ENCODE results near the gene MEIOB. TPM values are rescaled to one million over a fixed set of nuclear protein-coding genes. Genes with fewer than 3 reads are reported as not detected.
"Not testable (repeated sequence)": the region's sequence is repeated elsewhere in the genome, so short reads cannot be mapped to it uniquely, and the experiment has no call there.

Gene MEIOB
- total and polyA plus RNA-seq, 2 experiments from 2014 or later: 0.14 TPM; not detected in 1

DNA sequence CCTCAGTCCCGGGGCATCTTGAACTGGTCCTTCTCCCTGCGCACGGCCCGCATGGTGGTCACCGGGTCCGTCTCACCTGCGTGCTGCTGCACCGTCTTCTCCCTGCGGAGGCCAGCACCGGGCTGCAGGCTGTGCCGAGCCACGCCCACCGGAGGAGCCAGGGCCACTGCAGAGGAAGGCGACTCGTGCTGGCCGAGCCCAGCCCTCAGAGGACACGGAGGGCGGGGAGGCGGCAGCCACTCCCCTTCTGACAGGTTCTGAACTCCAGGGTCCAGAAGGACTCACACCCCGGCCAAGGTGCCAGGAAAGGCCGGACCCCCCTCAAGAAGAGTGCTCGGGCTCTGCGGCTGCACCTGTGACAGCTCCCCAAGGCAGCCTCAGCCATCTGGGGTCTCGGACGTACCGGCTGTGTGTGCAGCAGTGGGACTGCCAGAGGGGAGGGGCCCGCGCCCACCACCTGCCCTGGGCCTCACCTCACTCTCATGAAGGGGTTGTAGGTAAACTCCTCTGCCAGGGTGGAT, 62.6 kb downstream of the MEIOB start:
- Histone ChIP-seq H2AFZ (no peak overlapping the region), H3K27me3 (replicated peaks; ENCODE audit: insufficient read depth) (no peaks in the 10 kb centered on the region), H3K4me1 (ENCODE audit: insufficient read depth) (no peaks in the 10 kb centered on the region), H3K9me3 (ENCODE audit: low read depth) (no peaks in the 10 kb centered on the region), H3K36me3 (ENCODE audit: low read depth) (no peaks in the 10 kb centered on the region), H3K9me2 (ENCODE audit: insufficient read depth) (no peaks in the 10 kb centered on the region), H3K4me3 (no peak overlapping the region), H3K27ac (no peak overlapping the region), H3K79me2 (ENCODE audit: insufficient read depth) (no peaks in the 10 kb centered on the region), H4K20me1 (ENCODE audit: insufficient read depth) (no peaks in the 10 kb centered on the region), H3K4me2 (ENCODE audit: unreplicated experiment) (no peak overlapping the region), H3F3A (ENCODE audit: insufficient read depth) (peaks cover 7% of the 10 kb centered on the region), H3K9ac (no peak overlapping the region)
- TF ChIP-seq EZH2phosphoT487 (IDR thresholded peaks at IDR 0.05; ENCODE audit: insufficient read depth, low read depth): no peak
- no peak for TF ChIP-seq EZH2 (IDR thresholded peaks at IDR 0.05; ENCODE audit: insufficient read depth, poor library complexity, severe bottlenecking)
- 82 to 83% methylated on average over 24 to 28 of the region's 28 CpGs for WGBS, 2 experiments (ENCODE audit: low coverage in 1 of 2, low lambda C conversion rate in 2 of 2, missing lambda C conversion rate in 2 of 2)
- in situ Hi-C loops (cut with MboI): no loop called here
- no peak for DNase-seq

GRCh38 chr16:1808691-1809090, 63.3 kb downstream of the MEIOB start:
- no peaks in the 10 kb centered on the region for H3K79me2 ChIP-seq (ENCODE audit: insufficient read depth)
- no peaks in the 10 kb centered on the region for H3K27me3 ChIP-seq (replicated peaks; ENCODE audit: insufficient read depth)
- WGBS, 2 experiments (ENCODE audit: low coverage in 1 of 2, low lambda C conversion rate in 2 of 2, missing lambda C conversion rate in 2 of 2): 84 to 85% methylated on average over 17 to 18 of the region's 18 CpGs
- no peak overlapping the region for H3K4me3 ChIP-seq
- no peak overlapping the region for H2AFZ ChIP-seq
- DNase-seq: no peak
- no peaks in the 10 kb centered on the region for H4K20me1 ChIP-seq (ENCODE audit: insufficient read depth)
- H3K4me1 ChIP-seq (ENCODE audit: insufficient read depth): no peaks in the 10 kb centered on the region
- TF ChIP-seq EZH2 (IDR thresholded peaks at IDR 0.05; ENCODE audit: insufficient read depth, poor library complexity, severe bottlenecking) (no peak), EZH2phosphoT487 (IDR thresholded peaks at IDR 0.05; ENCODE audit: insufficient read depth, low read depth) (no peak)
- in situ Hi-C loops (cut with MboI): no loop called here
- no peaks in the 10 kb centered on the region for H3K36me3 ChIP-seq (ENCODE audit: low read depth)
- no peak overlapping the region for H3K9ac ChIP-seq
- H3K4me2 ChIP-seq (ENCODE audit: unreplicated experiment): no peak overlapping the region
- no peaks in the 10 kb centered on the region for H3K9me3 ChIP-seq (ENCODE audit: low read depth)
- no peak overlapping the region for H3K27ac ChIP-seq
- peaks cover 5% of the 10 kb centered on the region for H3F3A ChIP-seq (ENCODE audit: insufficient read depth)
- no peaks in the 10 kb centered on the region for H3K9me2 ChIP-seq (ENCODE audit: insufficient read depth)

DNA sequence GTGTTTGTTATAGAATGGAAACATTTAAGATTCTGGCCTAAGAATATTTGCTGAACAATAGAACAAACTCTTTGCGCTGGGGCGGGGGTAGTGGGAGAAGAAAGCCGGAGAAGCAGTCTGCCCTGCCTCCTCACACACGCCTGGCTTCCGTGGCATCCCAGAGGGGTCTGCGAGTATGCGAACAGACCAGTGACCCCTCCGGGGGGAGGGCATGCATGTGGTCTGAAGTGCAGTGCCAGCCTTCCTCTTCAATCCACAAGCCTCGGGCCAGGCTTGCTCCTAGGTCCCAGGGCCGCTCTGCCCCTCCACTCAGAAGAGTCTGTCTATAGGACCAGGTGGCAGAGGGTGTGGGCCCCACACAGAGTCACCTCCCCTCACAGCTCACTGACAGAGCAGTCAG, 64.3 kb downstream of the MEIOB start:
- H3K79me2 ChIP-seq (ENCODE audit: insufficient read depth): no peaks in the 10 kb centered on the region
- WGBS, 2 experiments (ENCODE audit: low coverage in 1 of 2, low lambda C conversion rate in 2 of 2, missing lambda C conversion rate in 2 of 2): 92 to 95% methylated on average over 10 of the region's 10 CpGs
- H3K4me3 ChIP-seq: no peak overlapping the region
- H3K9ac ChIP-seq: no peak overlapping the region
- no peaks in the 10 kb centered on the region for H3K4me1 ChIP-seq (ENCODE audit: insufficient read depth)
- in situ Hi-C loops (cut with MboI): no loop called here
- H4K20me1 ChIP-seq (ENCODE audit: insufficient read depth): no peaks in the 10 kb centered on the region
- no peaks in the 10 kb centered on the region for H3K9me3 ChIP-seq (ENCODE audit: low read depth)
- H3K4me2 ChIP-seq (ENCODE audit: unreplicated experiment): no peak overlapping the region
- H3K27me3 ChIP-seq (replicated peaks; ENCODE audit: insufficient read depth): no peaks in the 10 kb centered on the region
- H2AFZ ChIP-seq: no peak overlapping the region
- no peak overlapping the region for H3K27ac ChIP-seq
- H3K36me3 ChIP-seq (ENCODE audit: low read depth): no peaks in the 10 kb centered on the region
- DNase-seq: no peak
- TF ChIP-seq EZH2 (IDR thresholded peaks at IDR 0.05; ENCODE audit: insufficient read depth, poor library complexity, severe bottlenecking): no peak
- TF ChIP-seq EZH2phosphoT487 (IDR thresholded peaks at IDR 0.05; ENCODE audit: insufficient read depth, low read depth): no peak
- H3K9me2 ChIP-seq (ENCODE audit: insufficient read depth): no peaks in the 10 kb centered on the region
- no peaks in the 10 kb centered on the region for H3F3A ChIP-seq (ENCODE audit: insufficient read depth)

DNA sequence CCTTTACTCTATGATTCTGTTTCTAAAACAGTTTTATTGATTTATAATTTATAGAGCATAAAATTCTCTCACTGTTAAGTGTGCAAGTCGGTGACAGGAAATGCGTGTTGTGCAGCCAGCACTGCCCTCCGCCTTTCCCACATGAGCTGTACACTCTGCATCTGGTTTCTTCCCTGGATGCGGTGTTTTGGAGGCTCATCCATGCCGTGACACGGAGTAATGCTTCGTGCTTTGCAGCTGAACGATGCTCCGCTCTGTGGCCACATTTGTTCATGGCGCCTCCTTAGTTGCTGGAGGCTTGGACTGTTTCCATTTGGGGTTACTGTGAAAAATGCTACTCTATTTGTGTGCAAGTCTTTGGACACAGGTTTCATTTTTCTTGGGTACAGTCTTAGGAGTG, 71.3 kb downstream of the MEIOB start:
- Histone ChIP-seq H2AFZ (no peak overlapping the region), H3K27me3 (replicated peaks; ENCODE audit: insufficient read depth) (no peaks in the 10 kb centered on the region), H3K9me2 (ENCODE audit: insufficient read depth) (no peaks in the 10 kb centered on the region), H3K4me3 (no peak overlapping the region), H3K36me3 (ENCODE audit: low read depth) (no peaks in the 10 kb centered on the region), H3K79me2 (ENCODE audit: insufficient read depth) (no peaks in the 10 kb centered on the region), H3K27ac (no peak overlapping the region), H4K20me1 (ENCODE audit: insufficient read depth) (no peaks in the 10 kb centered on the region), H3K4me2 (ENCODE audit: unreplicated experiment) (no peak overlapping the region), H3K9me3 (ENCODE audit: low read depth) (no peaks in the 10 kb centered on the region), H3K4me1 (ENCODE audit: insufficient read depth) (no peaks in the 10 kb centered on the region), H3K9ac (no peak overlapping the region), H3F3A (ENCODE audit: insufficient read depth) (no peaks in the 10 kb centered on the region)
- 72% methylated on average over 10 of the region's 10 CpGs for WGBS, 2 experiments (ENCODE audit: low coverage in 1 of 2, low lambda C conversion rate in 2 of 2, missing lambda C conversion rate in 2 of 2)
- in situ Hi-C loops (cut with MboI): no loop called here
- DNase-seq: no peak
- no peak for TF ChIP-seq EZH2phosphoT487 (IDR thresholded peaks at IDR 0.05; ENCODE audit: insufficient read depth, low read depth)
- TF ChIP-seq EZH2 (IDR thresholded peaks at IDR 0.05; ENCODE audit: insufficient read depth, poor library complexity, severe bottlenecking): no peak

- H3K79me2 ChIP-seq (ENCODE audit: insufficient read depth); H3K4me2 ChIP-seq (ENCODE audit: unreplicated experiment); H3K4me3 ChIP-seq; H3K27ac ChIP-seq; H2AFZ ChIP-seq; H3K9me2 ChIP-seq (ENCODE audit: insufficient read depth); DNase-seq; H3K9ac ChIP-seq; H3F3A ChIP-seq (ENCODE audit: insufficient read depth); in situ Hi-C loops (cut with MboI); H3K36me3 ChIP-seq (ENCODE audit: low read depth); H3K27me3 ChIP-seq (replicated peaks; ENCODE audit: insufficient read depth); H4K20me1 ChIP-seq (ENCODE audit: insufficient read depth); H3K9me3 ChIP-seq (ENCODE audit: low read depth); H3K4me1 ChIP-seq (ENCODE audit: insufficient read depth): not testable (repeated sequence)
- 74 to 77% methylated on average over 5 of the region's 5 CpGs for WGBS, 2 experiments (ENCODE audit: low coverage in 1 of 2, low lambda C conversion rate in 2 of 2, missing lambda C conversion rate in 2 of 2)
These were observed 72.7 kb downstream of the MEIOB start for GRCh38 chr16:1799263-1799662.
